GOT3 (cell line): Measurements from ENCODE around the gene PPP2R2C.

Experiments used
- DNase-seq: peaks from one replicate; lab custom pipeline; 2025; ENCODE audit warnings: mixed read lengths; lab: John Stamatoyannopoulos, UW

The PPP2R2C gene

DNA sequence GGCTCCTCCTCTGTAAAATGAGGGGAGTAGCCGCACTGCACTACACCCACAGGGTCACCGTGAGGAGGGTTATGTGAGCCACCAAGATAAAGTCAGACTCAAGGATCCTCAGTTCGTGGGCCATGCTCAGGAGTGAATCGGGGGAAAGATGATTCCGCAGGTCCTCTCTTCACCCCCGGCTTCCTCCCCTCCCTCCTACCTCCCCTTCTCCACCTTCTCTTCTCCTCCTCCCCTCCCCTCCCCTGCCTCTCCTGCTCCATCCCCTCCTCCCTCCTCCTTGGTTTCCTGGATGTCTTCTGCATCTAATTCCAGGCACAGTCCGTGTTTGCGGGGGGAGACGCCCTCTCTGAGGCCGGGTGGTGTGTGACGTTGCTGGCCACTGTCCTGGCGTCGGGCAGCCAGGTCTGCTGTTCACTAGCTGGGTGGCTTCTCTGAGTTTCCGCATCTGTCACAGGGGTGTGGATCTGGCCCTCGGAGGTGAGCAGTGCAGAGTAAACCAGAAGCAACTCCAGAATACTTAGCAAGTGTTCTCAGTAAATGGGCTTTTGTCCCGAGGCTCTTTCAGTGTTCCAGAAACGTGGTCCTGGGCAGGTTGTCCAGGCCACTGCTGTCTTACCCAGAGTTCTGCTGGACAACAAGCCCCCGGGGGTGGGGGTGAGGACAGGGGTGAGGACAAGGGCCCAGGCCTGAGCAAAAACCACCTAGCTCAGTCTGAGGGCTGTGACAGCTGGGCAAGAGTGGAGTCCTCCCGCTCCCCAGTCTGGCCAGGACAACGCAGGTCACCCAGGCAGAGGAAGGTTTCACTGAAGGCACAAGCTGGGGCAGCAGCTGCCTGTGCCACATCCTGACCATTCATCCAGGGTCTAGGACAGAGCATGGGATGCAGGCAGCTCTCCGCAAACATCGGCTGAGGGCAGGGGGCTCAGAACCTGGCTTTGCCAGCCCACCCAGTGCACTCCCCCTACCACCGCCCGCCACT lies 92.4 kb downstream of the PPP2R2C start:
- DNase-seq: no peak

- DNase-seq: no peak
Measured at GRCh38 chr4:6378493-6379445, 93.6 kb downstream of the PPP2R2C start.

DNA sequence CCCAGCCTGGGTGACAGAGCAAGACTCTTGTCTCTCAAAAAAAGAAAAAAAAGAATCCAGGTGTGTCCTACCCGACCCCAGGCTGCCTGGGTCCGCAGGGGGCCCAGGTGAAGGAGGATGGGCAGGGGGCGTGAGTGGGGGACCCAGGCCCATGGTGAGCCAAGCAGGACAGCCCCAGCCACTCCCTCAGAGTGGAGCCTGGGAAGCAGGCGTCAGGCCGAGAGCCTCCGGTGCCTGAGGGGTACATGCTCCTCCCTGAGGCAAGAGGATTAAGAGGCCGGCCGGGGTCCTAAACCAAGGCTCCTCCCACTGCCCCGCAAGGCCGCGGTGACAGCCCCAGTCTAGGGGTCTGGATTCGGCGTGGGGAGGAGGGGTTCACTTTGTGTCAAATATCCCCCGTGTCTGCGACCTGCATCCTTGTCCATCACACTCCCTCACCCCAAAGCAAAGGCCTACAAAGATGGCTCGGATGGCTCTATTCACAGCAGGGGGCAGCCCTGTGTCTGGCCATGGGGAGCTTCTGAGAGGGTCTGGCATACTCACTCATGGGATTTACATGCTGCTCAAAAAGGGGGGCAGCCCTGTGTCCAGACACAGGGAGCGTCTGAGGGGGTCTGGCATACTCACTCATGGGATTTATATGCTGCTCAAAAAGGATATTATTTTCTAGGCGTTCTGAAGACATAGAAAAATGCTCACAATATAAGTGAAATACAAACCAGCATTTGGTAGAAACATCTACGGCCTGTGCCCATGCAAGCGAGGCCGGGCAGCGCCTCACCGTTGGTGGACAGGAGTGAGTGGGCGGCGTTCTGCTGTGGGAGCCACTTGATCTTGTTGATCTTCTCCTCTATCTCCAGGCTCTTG lies 94.6 kb downstream of the PPP2R2C start:
- no peak for DNase-seq

DNA sequence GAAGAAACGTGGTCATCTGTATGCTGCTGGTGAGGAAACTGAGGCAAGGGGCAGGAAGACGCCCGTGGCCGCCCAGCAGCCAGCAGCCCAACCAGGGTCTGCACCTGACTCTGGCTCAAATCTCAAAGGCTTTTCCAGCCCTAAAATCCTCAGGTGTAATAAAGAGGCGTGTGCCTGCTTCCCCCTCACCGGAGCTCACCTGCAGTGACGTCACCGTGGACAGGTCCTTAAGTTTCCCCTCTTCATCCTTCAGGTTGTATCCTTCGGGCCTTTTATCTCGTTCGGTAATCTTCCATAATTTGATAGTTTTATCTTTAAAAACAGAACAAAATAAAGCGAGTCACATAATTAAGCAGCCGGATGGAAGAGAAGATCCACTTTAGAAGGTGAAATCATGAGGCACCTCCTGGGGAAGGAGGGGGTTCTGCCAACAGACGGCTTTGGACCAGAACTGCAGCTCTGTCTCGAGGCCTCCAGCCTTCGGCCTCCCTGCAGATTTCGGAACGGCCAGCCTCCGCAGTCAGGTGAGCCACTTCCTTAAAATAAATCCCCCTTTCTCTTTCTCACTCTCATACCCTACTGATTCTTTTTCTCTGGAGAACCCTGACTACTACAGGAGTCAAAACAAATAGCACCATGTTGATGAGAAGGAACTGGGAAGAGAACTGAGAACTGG lies 96.7 kb downstream of the PPP2R2C start:
- DNase-seq: no peak

GRCh38 chr4:6374575-6374974 lies 97.8 kb downstream of the PPP2R2C start:
- no peak for DNase-seq

- no peak for DNase-seq
Measured at GRCh38 chr4:6373541-6374410, 98.6 kb downstream of the PPP2R2C start.

DNA sequence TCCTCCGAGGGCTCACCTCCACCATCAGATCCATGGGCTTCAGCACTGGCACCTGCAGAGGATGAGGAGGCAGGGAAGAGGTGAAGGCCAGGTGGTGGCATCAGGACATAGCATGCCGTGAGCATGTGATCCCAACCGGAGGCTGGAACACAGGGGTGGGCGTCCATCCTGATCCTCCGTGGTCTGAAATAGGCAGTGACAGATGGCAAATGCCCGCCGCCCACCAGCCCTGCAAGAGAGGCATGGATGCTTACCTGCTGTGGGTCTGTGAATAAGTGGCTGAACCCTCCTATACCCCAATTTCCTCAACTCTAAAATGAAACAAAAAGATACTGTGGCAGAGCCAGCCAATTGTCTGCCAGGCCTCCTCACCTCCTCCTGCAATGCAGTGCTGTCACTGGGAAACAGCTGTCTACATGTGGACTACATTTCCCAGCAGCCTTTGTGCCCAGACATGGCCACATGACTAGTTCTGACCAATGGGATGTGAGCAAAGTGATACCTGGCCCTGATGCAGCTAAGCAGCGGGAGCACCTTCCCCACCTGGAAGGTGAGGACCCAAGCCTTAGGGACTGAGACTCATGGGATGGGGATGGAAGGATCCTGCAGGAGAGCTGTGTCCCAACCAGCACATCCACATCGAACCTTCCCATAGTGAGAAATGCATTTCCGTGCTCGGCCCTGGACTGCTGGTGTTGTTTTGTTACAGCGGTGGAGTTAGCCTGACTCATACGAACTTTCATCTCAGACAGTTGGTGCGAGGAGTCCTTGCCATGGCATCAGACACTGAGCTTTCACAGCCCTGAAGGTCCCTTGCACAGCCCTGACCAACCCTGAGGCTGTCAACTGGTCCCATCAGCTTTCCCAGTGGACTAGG lies 99.5 kb downstream of the PPP2R2C start:
- no peak for DNase-seq

- DNase-seq: no peak
Measured at GRCh38 chr4:6371812-6372211, 100.6 kb downstream of the PPP2R2C start.

DNA sequence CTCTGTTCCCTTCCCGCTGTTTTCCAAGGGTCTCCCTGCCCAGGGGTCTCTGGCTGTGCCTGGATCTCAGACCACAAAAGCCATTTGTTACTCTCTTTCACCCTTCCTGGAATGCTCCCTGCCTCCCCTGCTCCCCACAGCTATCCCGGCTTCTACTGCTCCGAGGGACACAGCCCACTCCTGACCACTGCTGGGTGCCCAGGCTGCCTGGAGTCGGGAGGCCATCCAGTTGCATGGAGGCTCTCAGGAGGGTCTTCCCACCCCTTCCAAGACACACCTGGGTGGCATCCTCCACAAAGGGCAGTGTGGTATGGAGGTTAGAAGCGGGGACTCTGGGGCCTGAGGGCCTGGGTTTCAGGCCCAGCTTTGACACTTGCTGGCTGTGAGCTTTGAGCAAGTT lies 101.1 kb downstream of the PPP2R2C start:
- DNase-seq: no peak

DNA sequence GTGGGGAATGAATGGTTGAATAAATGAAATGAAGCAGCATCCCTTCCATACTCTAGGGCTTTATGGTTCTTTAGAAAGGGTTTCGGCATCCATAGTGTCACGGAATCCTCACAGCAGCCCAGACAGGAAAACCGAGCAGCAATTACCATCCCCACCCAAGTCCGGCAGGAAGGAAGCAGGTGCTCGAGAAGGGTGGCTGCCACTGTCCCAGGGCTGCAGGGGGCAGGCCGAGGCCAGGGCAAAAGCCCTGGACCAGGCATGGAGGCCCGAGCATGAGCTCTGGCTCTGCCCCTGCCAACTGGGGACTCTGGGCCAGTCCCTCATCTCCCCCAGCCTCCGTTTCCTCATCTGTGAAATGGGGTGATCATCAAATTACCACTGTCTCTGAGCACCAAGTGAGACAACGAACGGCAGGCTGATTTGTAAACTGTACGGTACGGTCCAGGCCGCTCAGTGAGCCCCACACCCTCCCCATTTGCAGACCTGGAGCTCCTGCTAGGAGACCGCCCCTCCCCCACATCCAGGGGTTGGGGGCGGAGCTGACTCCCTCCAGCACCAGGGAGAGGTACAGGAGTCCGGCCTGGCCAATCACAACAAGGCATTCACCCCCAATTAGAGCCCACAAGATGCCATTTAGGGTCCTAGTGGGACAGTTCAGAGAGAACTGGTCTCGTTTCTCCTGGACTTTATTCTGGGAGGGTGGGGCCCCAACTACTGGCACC lies 102.3 kb downstream of the PPP2R2C start:
- DNase-seq: no peak

GRCh38 chr4:6369511-6369910 lies 102.9 kb downstream of the PPP2R2C start:
- no peak for DNase-seq

DNA sequence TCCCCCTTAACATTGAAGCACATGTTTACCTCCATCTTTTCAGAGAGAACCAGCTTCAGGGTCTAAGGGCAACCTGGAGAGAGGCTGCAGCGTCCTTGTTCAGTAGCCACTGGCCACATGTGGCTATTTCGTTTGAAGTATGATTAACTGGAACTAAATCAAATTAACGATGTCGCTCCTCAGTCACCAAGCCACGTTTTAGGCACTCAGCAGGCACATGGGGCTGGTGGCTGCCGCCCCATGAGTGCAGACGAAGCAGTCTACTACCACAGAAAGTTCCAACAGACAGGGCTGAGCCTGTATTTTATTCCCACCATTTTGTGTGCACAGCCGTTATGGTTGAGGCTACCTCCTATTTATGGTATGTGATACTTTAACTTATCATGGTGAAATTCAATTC lies 103.4 kb downstream of the PPP2R2C start:
- DNase-seq: no peak

DNA sequence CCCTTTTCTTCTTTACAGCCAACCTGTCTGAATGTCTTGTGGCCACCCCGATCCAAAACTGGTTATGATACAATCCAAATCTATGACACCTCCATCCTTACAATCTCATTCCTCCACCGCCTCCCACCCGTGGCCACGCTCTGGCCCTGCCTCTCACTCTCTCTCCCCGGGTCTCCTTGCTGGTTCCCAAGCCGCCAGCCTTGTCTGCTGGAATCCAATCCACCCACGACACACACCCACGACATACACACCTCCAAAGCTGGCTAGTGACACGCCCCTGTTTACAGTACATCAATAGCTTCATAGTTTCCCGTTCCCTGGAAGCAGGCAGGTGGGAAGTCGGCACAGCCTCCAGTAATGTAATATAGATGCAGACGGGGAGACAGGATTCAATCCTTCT lies 103.8 kb downstream of the PPP2R2C start:
- DNase-seq: no peak

GRCh38 chr4:6368096-6368495 lies 104.3 kb downstream of the PPP2R2C start:
- no peak for DNase-seq

GRCh38 chr4:6367371-6367851 lies 105.0 kb downstream of the PPP2R2C start:
- no peak for DNase-seq

GRCh38 chr4:6366581-6366980 lies 105.8 kb downstream of the PPP2R2C start:
- no peak for DNase-seq

DNA sequence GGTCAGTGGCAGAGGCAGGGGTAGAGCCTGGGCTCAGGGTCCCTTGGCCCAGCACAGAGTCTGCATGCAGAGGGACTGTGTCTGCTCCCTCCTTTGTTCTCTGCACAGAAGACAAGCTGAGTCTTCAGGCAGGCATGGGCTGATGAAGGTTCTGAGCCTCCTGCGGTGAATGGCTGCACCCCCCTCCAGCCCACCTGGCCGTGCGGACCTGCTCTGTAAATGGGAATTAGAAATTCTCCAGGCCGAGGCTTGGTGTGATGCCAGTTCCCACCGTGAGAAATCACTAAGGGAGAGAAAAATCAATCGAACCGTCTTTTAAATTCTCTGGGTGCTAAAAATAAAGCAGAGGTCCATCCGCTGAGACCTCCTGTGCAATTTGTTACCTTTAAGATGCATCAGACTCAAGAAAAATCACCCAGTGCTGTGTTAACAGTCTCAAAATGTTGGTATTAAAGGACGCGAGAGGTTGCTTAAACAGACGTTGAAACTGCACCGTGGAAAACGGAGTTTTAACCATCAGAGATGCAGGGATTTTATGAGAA lies 106.8 kb downstream of the PPP2R2C start:
- DNase-seq: no peak

- no peak for DNase-seq
Measured at GRCh38 chr4:6364581-6364980, 107.8 kb downstream of the PPP2R2C start.
